GM21526 (cell line): ENCODE data around the gene RTEL1.

Experiments used
- ATAC-seq: cut with Tn5 transposase; IDR thresholded peaks from one replicate; pipeline ENCODE4 v1.9.1; 2021; ENCODE audit warnings: moderate library complexity; ENCODE audit not compliant: unreplicated experiment, low FRiP score

Gene RTEL1

GRCh38 chr20:63738687-63739129 lies 80.6 kb downstream of the RTEL1 start:
- no peak for ATAC-seq

- no peak for ATAC-seq
Observed at GRCh38 chr20:63739130-63740069, 81.3 kb downstream of the RTEL1 start, which contains the start of gene SLC2A4RG. Gene SLC2A4RG (plus strand): TSS chr20:63739776. CDS start chr20:63739913, 137 bp downstream.

- ATAC-seq = no peak
Observed at GRCh38 chr20:63740070-63740626, 82.0 kb downstream of the RTEL1 start.

GRCh38 chr20:63740627-63741353 lies 82.7 kb downstream of the RTEL1 start:
- ATAC-seq = no peak

- ATAC-seq = no peak
Observed at GRCh38 chr20:63741354-63741675, 83.2 kb downstream of the RTEL1 start.

- no peak for ATAC-seq
Observed at GRCh38 chr20:63741676-63742380, 83.7 kb downstream of the RTEL1 start.

- ATAC-seq = no peak
Observed at GRCh38 chr20:63742381-63743024, 84.4 kb downstream of the RTEL1 start.

- no peak for ATAC-seq
Observed at GRCh38 chr20:63743210-63743970, 85.3 kb downstream of the RTEL1 start.

- no peak for ATAC-seq
Observed at GRCh38 chr20:63744158-63744557, 86.0 kb downstream of the RTEL1 start.

GRCh38 chr20:63744574-63745423 lies 86.7 kb downstream of the RTEL1 start:
- no peak for ATAC-seq

- no peak for ATAC-seq
Observed at GRCh38 chr20:63745424-63745805, 87.3 kb downstream of the RTEL1 start.
